HCT116 (cell line): ENCODE measurements around the gene ALK. TPM values are rescaled to one million over a fixed set of nuclear protein-coding genes. Genes with fewer than 3 reads are reported as not detected.

ENCODE experiments used
- ATAC-seq: fragments of 200-7000 bp; cut with Tn5 transposase; 2 replicates; pipeline ENCODE4 v1.9.1; 2020; ENCODE audit warnings: mild to moderate bottlenecking, moderate library complexity
- BruUV-seq: library from RNA; stranded (reverse); fragments of 400-500 nt; replicated peaks from 2 replicates; lab custom pipeline; 2021; lab: Mats Ljungman, UMichigan
- CTCF ChIA-PET: fragments of 300-600 bp; sonication (Branson Sonifier 250); formaldehyde crosslinking; loops from one replicate; lab custom pipeline; 2021; ENCODE audit warnings: antibody characterized with exemption; lab: Charles Lee
- POLR2A ChIA-PET: fragments of 300-600, 350-600 bp; sonication (Branson Sonifier 250); formaldehyde crosslinking; loops from one replicate; lab custom pipeline; 2021; ENCODE audit warnings: antibody characterized with exemption; lab: Charles Lee
- RAD21 ChIA-PET, 2 experiments: fragments of 300-600 bp; sonication (Branson Sonifier 250); formaldehyde crosslinking; loops; one replicate each; lab custom pipeline; 2023; ENCODE audit warnings: low total read pairs in 2 of 2; ENCODE audit not compliant: uncharacterized antibody in 2 of 2, unreplicated experiment in 2 of 2, low non-redundant PET in 1 of 2; lab: Charles Lee
- DNase-seq: peaks from one replicate; pipeline ENCODE4 v3.0.0-alpha.2; 2010; ENCODE audit warnings: low read depth, low spot score
- H2AFZ ChIP-seq: fragments of 200-600 bp; shearing (Covaris generic), sonication (generic); 2 replicates; pipeline ENCODE4 v1.6.1; 2017; ENCODE audit warnings: low read depth, mixed run types, mixed read lengths, antibody characterized with exemption, low read length; ENCODE audit not compliant: poor library complexity, severe bottlenecking
- H3K27ac ChIP-seq: 2 replicates; pipeline ENCODE4 v1.5.1; 2012; ENCODE audit warnings: low read depth, low read length
- H3K27me3 ChIP-seq: fragments of 200-600 bp; sonication (generic); 2 replicates; pipeline ENCODE4 v1.6.1; 2016; ENCODE audit warnings: mixed run types, low read length, mixed read lengths; ENCODE audit not compliant: insufficient read depth
- H3K36me3 ChIP-seq, 2 experiments: fragments of 200-500 bp in 1 of 2; fragments of 200-600 bp in 1 of 2; sonication (Bioruptor generic) in 1 of 2; sonication (generic) in 1 of 2; 2 replicates each; pipeline versions ENCODE4 v1.5.1 to v1.6.1; 2014 to 2016; ENCODE audit warnings: low read length in 2 of 2, inconsistent platforms in 1 of 2, mixed read lengths in 1 of 2, mixed run types in 1 of 2; ENCODE audit not compliant: insufficient read depth in 2 of 2, control insufficient read depth in 1 of 2
- H3K4me1 ChIP-seq, 2 experiments: fragments of 200-600 bp in 1 of 2; sonication (generic) in 1 of 2; 2 replicates each; pipeline versions ENCODE4 v1.5.1 to v1.6.1; 2012 to 2017; ENCODE audit warnings: low read length in 2 of 2, inconsistent platforms in 1 of 2, mild to moderate bottlenecking in 1 of 2, mixed read lengths in 1 of 2, mixed run types in 1 of 2, moderate library complexity in 1 of 2; ENCODE audit not compliant: insufficient read depth in 2 of 2, control insufficient read depth in 1 of 2
- H3K4me2 ChIP-seq: fragments of 200-600 bp; sonication (generic); 2 replicates; pipeline ENCODE4 v1.6.1; 2017; ENCODE audit warnings: mixed run types, low read length, mixed read lengths
- H3K4me3 ChIP-seq, 2 experiments: fragments of 200-600 bp in 1 of 2; sonication (generic) in 1 of 2; replicated peaks in 1 of 2; 2 replicates each; pipeline ENCODE4 v1.5.1; 2011 to 2016; ENCODE audit warnings: low read length in 2 of 2, control low read depth in 1 of 2, low read depth in 1 of 2, mild to moderate bottlenecking in 1 of 2, mixed read lengths in 1 of 2, mixed run types in 1 of 2
- H3K79me2 ChIP-seq: fragments of 200-600 bp; sonication (generic); 2 replicates; pipeline ENCODE4 v1.6.1; 2017; ENCODE audit warnings: mild to moderate bottlenecking, mixed run types, low read length, moderate library complexity, mixed read lengths; ENCODE audit not compliant: insufficient read depth
- H3K9ac ChIP-seq: fragments of 200-600 bp; sonication (generic); 2 replicates; pipeline ENCODE4 v1.6.1; 2016; ENCODE audit warnings: low read length, mixed read lengths
- H3K9me2 ChIP-seq: fragments of 200-600 bp; sonication (generic), shearing (Covaris generic); 2 replicates; pipeline ENCODE4 v1.6.1; 2017; ENCODE audit warnings: mixed run types, mild to moderate bottlenecking, moderate library complexity; ENCODE audit not compliant: insufficient read depth
- H3K9me3 ChIP-seq, 2 experiments: fragments of 200-500 bp in 1 of 2; fragments of 200-600 bp in 1 of 2; sonication (Bioruptor generic) in 1 of 2; sonication (generic) in 1 of 2; 2 replicates each; pipeline ENCODE4 v1.6.1; 2014 to 2017; ENCODE audit warnings: low read length in 2 of 2, mixed read lengths in 2 of 2, inconsistent platforms in 1 of 2, low read depth in 1 of 2, mild to moderate bottlenecking in 1 of 2, mixed run types in 1 of 2, moderate library complexity in 1 of 2; ENCODE audit not compliant: control insufficient read depth in 1 of 2, insufficient read depth in 1 of 2
- H4K20me1 ChIP-seq: fragments of 200-600 bp; sonication (generic), shearing (Covaris generic); 2 replicates; pipeline ENCODE4 v1.6.1; 2017; ENCODE audit warnings: mixed run types, mild to moderate bottlenecking, moderate library complexity; ENCODE audit not compliant: insufficient read depth
- CEBPB ChIP-seq: IDR thresholded peaks from 2 replicates; pipeline ENCODE4 v1.6.1; 2012; ENCODE audit warnings: low read depth
- EZH2 ChIP-seq: fragments of 200-600 bp; sonication (generic); IDR thresholded peaks from 2 replicates; pipeline ENCODE4 v1.6.1; 2017; ENCODE audit warnings: antibody characterized with exemption, mixed run types
- EZH2phosphoT487 ChIP-seq: fragments of 200-600 bp; IDR thresholded peaks from 2 replicates; pipeline ENCODE4 v1.6.1; 2018; ENCODE audit warnings: antibody characterized with exemption, borderline replicate concordance
- FOSL1 ChIP-seq: IDR thresholded peaks from 2 replicates; pipeline ENCODE4 v1.6.1; 2012; ENCODE audit warnings: low read depth
- JUND ChIP-seq: IDR thresholded peaks from 2 replicates; pipeline ENCODE4 v1.6.1; 2012
- POLR2A ChIP-seq: IDR thresholded peaks from 2 replicates; pipeline ENCODE4 v1.7.0; 2011; ENCODE audit warnings: borderline replicate concordance; ENCODE audit not compliant: insufficient read depth, insufficient read length; ENCODE audit errors: extremely low read depth
- RAD21 ChIP-seq: IDR thresholded peaks from 2 replicates; pipeline ENCODE4 v1.6.1; 2012; ENCODE audit warnings: low read depth, mild to moderate bottlenecking
- REST ChIP-seq: IDR thresholded peaks from 2 replicates; pipeline ENCODE4 v1.6.1; 2012; ENCODE audit warnings: low read depth
- SIN3A ChIP-seq: IDR thresholded peaks from 2 replicates; pipeline ENCODE4 v1.6.1; 2012; ENCODE audit warnings: low read depth
- SP1 ChIP-seq: IDR thresholded peaks from 2 replicates; pipeline ENCODE4 v1.6.1; 2012; ENCODE audit warnings: low read depth
- YY1 ChIP-seq: IDR thresholded peaks from 2 replicates; pipeline ENCODE4 v1.6.1; 2011; ENCODE audit warnings: low read length, low read depth, moderate library complexity, mild to moderate bottlenecking; ENCODE audit not compliant: insufficient replicate concordance; ENCODE audit errors: extremely low read depth
- ZBTB33 ChIP-seq: IDR thresholded peaks from 2 replicates; pipeline ENCODE4 v1.6.1; 2011; ENCODE audit warnings: mild to moderate bottlenecking, low read length, moderate library complexity; ENCODE audit not compliant: insufficient replicate concordance; ENCODE audit errors: extremely low read depth
- ZNF274 ChIP-seq: fragments of 200-500 bp; sonication (Bioruptor generic); IDR thresholded peaks from 2 replicates; pipeline ENCODE4 v1.6.1; 2014; ENCODE audit warnings: mild to moderate bottlenecking, low read depth, low read length, inconsistent platforms
- intact Hi-C: fragments of 100-400 bp; cut with micrococcal nuclease; formaldehyde crosslinking; loops from 2 replicates; pipeline ENCODE4 v1.10.0; 2022
- total RNA-seq: library from RNA; stranded (reverse); gene quantifications from one replicate; pipeline ENCODE4 v1.2.1, GENCODE V29; 2021; ENCODE audit not compliant: unreplicated experiment

ALK gene
- total RNA-seq, 1 experiment from 2014 or later = not detected

GRCh38 chr2:29525921-29526320, 395.5 kb downstream of the ALK start:
- ChIA-PET CTCF (no interaction called here), RAD21 (no interaction called here), POLR2A (no interaction called here)
- BruUV-seq = no TSS peak
- no peaks in the 10 kb centered on the region for H3K9me2 ChIP-seq
- intact Hi-C loops = no loop called here
- H3K27me3 ChIP-seq = peaks cover 70% of the 10 kb centered on the region; the same call in 1 of the 2 replicates
- no peaks in the 10 kb centered on the region for H3K36me3 ChIP-seq
- H3K27ac ChIP-seq = no peak overlapping the region
- H3K9me3 ChIP-seq = no peaks in the 10 kb centered on the region
- no peaks in the 10 kb centered on the region for H3K79me2 ChIP-seq
- TF ChIP-seq REST = no peak
- TF ChIP-seq YY1 = no peak
- no peak for TF ChIP-seq EZH2
- TF ChIP-seq FOSL1 = no peak
- TF ChIP-seq EZH2phosphoT487 = no peak
- no peak for TF ChIP-seq RAD21
- no peak for TF ChIP-seq JUND
- TF ChIP-seq CEBPB = no peak
- TF ChIP-seq ZNF274 = no peak
- TF ChIP-seq POLR2A = no peak
- no peak for TF ChIP-seq ZBTB33
- TF ChIP-seq SIN3A = no peak
- TF ChIP-seq SP1 = no peak
- no peak for ATAC-seq
- H3K4me2 ChIP-seq = no peak overlapping the region
- no peaks in the 10 kb centered on the region for H3K4me1 ChIP-seq
- no peaks in the 10 kb centered on the region for H4K20me1 ChIP-seq
- DNase-seq = no peak
- H3K4me3 ChIP-seq = no peak overlapping the region
- H2AFZ ChIP-seq = no peak overlapping the region
- H3K9ac ChIP-seq = no peak overlapping the region
